ENCODE measurements around the gene PPIG. TPM values are rescaled to one million over a fixed set of nuclear protein-coding genes. Genes with fewer than 3 reads are reported as not detected.

PPIG gene
- total and polyA plus RNA-seq, 5 donors from 2014 or later = 50.6 to 81.6 (median 53.0) TPM

- no peaks in the 10 kb centered on the region for H3K27me3 ChIP-seq (ENCODE audit: control insufficient read depth, insufficient read depth, low read length)
- Mint-ChIP-seq H3K4me1 (peaks cover 0 to 16% (median 7%) of the 10 kb centered on the region in 4 donors), H3K9me3 (no peaks in the 10 kb centered on the region), H3K4me3 (no peak overlapping the region), H3K36me3 (peaks cover 32% of the 10 kb centered on the region), H3K27me3 (no peaks in the 10 kb centered on the region), H3K27ac (no peak overlapping the region)
- no peaks in the 10 kb centered on the region for H3K9me3 ChIP-seq (ENCODE audit: control insufficient read depth in 2 of 2, low read length in 2 of 2)
- no peak for DNase-seq
- peaks cover 63% of the 10 kb centered on the region for H3K36me3 ChIP-seq (ENCODE audit: control insufficient read depth, insufficient read depth, low read length)
- H3K4me1 ChIP-seq (ENCODE audit: control insufficient read depth, insufficient read depth, low read length, poor library complexity, severe bottlenecking) = no peaks in the 10 kb centered on the region
- no peak overlapping the region for H3K4me3 ChIP-seq (ENCODE audit: low read depth, low read length)
- no peak for ATAC-seq (ENCODE audit: low read depth in 2 of 2)
- no peak overlapping the region for H3K27ac ChIP-seq (ENCODE audit: insufficient read depth, low read length, poor library complexity, severe bottlenecking)
Measured at GRCh38 chr2:169625781-169626180, 41.6 kb downstream of the PPIG start.

- DNase-seq (no peak), ATAC-seq (ENCODE audit: low read depth in 2 of 2) (no peak)
- Histone ChIP-seq H3K4me3 (ENCODE audit: low read depth, low read length) (no peak overlapping the region), H3K27ac (ENCODE audit: insufficient read depth, low read length, poor library complexity, severe bottlenecking) (no peak overlapping the region), H3K36me3 (ENCODE audit: control insufficient read depth, insufficient read depth, low read length) (peaks cover 74% of the 10 kb centered on the region), H3K9me3 (ENCODE audit: control insufficient read depth in 2 of 2, low read length in 2 of 2) (no peaks in the 10 kb centered on the region), H3K27me3 (ENCODE audit: control insufficient read depth, insufficient read depth, low read length) (no peaks in the 10 kb centered on the region), H3K4me1 (ENCODE audit: control insufficient read depth, insufficient read depth, low read length, poor library complexity, severe bottlenecking) (no peaks in the 10 kb centered on the region)
- Mint-ChIP-seq H3K36me3 (peaks cover 23% of the 10 kb centered on the region), H3K4me3 (no peak overlapping the region), H3K27me3 (no peaks in the 10 kb centered on the region), H3K27ac (no peak overlapping the region), H3K4me1 (no peaks in the 10 kb centered on the region), H3K9me3 (no peaks in the 10 kb centered on the region)
Measured at GRCh38 chr2:169636440-169637097, 52.4 kb downstream of the PPIG start.

GRCh38 chr2:169637620-169638019 lies 53.5 kb downstream of the PPIG start:
- no peaks in the 10 kb centered on the region for H3K9me3 Mint-ChIP-seq
- no peak overlapping the region for H3K27ac Mint-ChIP-seq
- peaks cover 20% of the 10 kb centered on the region for H3K36me3 Mint-ChIP-seq
- Histone ChIP-seq H3K27ac (ENCODE audit: insufficient read depth, low read length, poor library complexity, severe bottlenecking) (no peak overlapping the region), H3K27me3 (ENCODE audit: control insufficient read depth, insufficient read depth, low read length) (no peaks in the 10 kb centered on the region), H3K9me3 (ENCODE audit: control insufficient read depth in 2 of 2, low read length in 2 of 2) (no peaks in the 10 kb centered on the region), H3K36me3 (ENCODE audit: control insufficient read depth, insufficient read depth, low read length) (peaks cover 66% of the 10 kb centered on the region), H3K4me1 (ENCODE audit: control insufficient read depth, insufficient read depth, low read length, poor library complexity, severe bottlenecking) (no peaks in the 10 kb centered on the region), H3K4me3 (ENCODE audit: low read depth, low read length) (no peak overlapping the region)
- no peaks in the 10 kb centered on the region for H3K4me1 Mint-ChIP-seq
- H3K27me3 Mint-ChIP-seq = no peaks in the 10 kb centered on the region
- H3K4me3 Mint-ChIP-seq = no peak overlapping the region
- ATAC-seq (ENCODE audit: low read depth in 2 of 2) = no peak
- no peak for DNase-seq

GRCh38 chr2:169640104-169640503 lies 56.0 kb downstream of the PPIG start:
- no peak overlapping the region for H3K4me3 ChIP-seq (ENCODE audit: low read depth, low read length)
- Mint-ChIP-seq H3K4me3 (no peak overlapping the region), H3K36me3 (peaks cover 12% of the 10 kb centered on the region), H3K27me3 (no peaks in the 10 kb centered on the region), H3K9me3 (peaks cover 0 to 3% (median 0%) of the 10 kb centered on the region in 7 donors), H3K27ac (no peak overlapping the region), H3K4me1 (no peaks in the 10 kb centered on the region)
- H3K4me1 ChIP-seq (ENCODE audit: control insufficient read depth, insufficient read depth, low read length, poor library complexity, severe bottlenecking) = no peaks in the 10 kb centered on the region
- H3K36me3 ChIP-seq (ENCODE audit: control insufficient read depth, insufficient read depth, low read length) = peaks cover 42% of the 10 kb centered on the region
- ATAC-seq (ENCODE audit: low read depth in 2 of 2) (no peak), DNase-seq (no peak)
- H3K9me3 ChIP-seq (ENCODE audit: control insufficient read depth in 2 of 2, low read length in 2 of 2) = no peaks in the 10 kb centered on the region
- no peaks in the 10 kb centered on the region for H3K27me3 ChIP-seq (ENCODE audit: control insufficient read depth, insufficient read depth, low read length)
- no peak overlapping the region for H3K27ac ChIP-seq (ENCODE audit: insufficient read depth, low read length, poor library complexity, severe bottlenecking)

- peaks cover 29% of the 10 kb centered on the region for H3K36me3 ChIP-seq (ENCODE audit: control insufficient read depth, insufficient read depth, low read length)
- no peaks in the 10 kb centered on the region for H3K9me3 ChIP-seq (ENCODE audit: control insufficient read depth in 2 of 2, low read length in 2 of 2)
- H3K4me1 Mint-ChIP-seq = peaks cover 0 to 4% (median 0%) of the 10 kb centered on the region in 4 donors
- no peak overlapping the region for H3K27ac Mint-ChIP-seq
- H3K4me3 ChIP-seq (ENCODE audit: low read depth, low read length) = no peak overlapping the region
- ATAC-seq (ENCODE audit: low read depth in 2 of 2) (no peak), DNase-seq (no peak)
- peaks cover 12% of the 10 kb centered on the region for H3K36me3 Mint-ChIP-seq
- no peak overlapping the region for H3K4me3 Mint-ChIP-seq
- H3K27me3 Mint-ChIP-seq = no peaks in the 10 kb centered on the region
- H3K27me3 ChIP-seq (ENCODE audit: control insufficient read depth, insufficient read depth, low read length) = no peaks in the 10 kb centered on the region
- no peak overlapping the region for H3K27ac ChIP-seq (ENCODE audit: insufficient read depth, low read length, poor library complexity, severe bottlenecking)
- peaks cover 0 to 3% (median 0%) of the 10 kb centered on the region in 7 donors for H3K9me3 Mint-ChIP-seq
- H3K4me1 ChIP-seq (ENCODE audit: control insufficient read depth, insufficient read depth, low read length, poor library complexity, severe bottlenecking) = no peaks in the 10 kb centered on the region
Measured at GRCh38 chr2:169641464-169641863, 57.3 kb downstream of the PPIG start.

- Histone ChIP-seq H3K27ac (ENCODE audit: insufficient read depth, low read length, poor library complexity, severe bottlenecking) (no peak overlapping the region), H3K36me3 (ENCODE audit: control insufficient read depth, insufficient read depth, low read length) (peaks cover 10% of the 10 kb centered on the region), H3K27me3 (ENCODE audit: control insufficient read depth, insufficient read depth, low read length) (no peaks in the 10 kb centered on the region), H3K4me1 (ENCODE audit: control insufficient read depth, insufficient read depth, low read length, poor library complexity, severe bottlenecking) (no peaks in the 10 kb centered on the region), H3K4me3 (ENCODE audit: low read depth, low read length) (no peak overlapping the region), H3K9me3 (ENCODE audit: control insufficient read depth in 2 of 2, low read length in 2 of 2) (no peaks in the 10 kb centered on the region)
- peaks cover 0 to 3% (median 0%) of the 10 kb centered on the region in 7 donors for H3K9me3 Mint-ChIP-seq
- ATAC-seq (ENCODE audit: low read depth in 2 of 2) (no peak), DNase-seq (no peak)
- H3K27ac Mint-ChIP-seq = peak overlapping the region in 1 of 3 donors; percentile 83
- peaks cover 6% of the 10 kb centered on the region for H3K27me3 Mint-ChIP-seq
- H3K4me1 Mint-ChIP-seq = peaks cover 0 to 4% (median under 1%) of the 10 kb centered on the region in 4 donors
- no peak overlapping the region for H3K4me3 Mint-ChIP-seq
- peaks cover 5% of the 10 kb centered on the region for H3K36me3 Mint-ChIP-seq
Measured at GRCh38 chr2:169644173-169644572, 60.0 kb downstream of the PPIG start.

GRCh38 chr2:169647496-169647895 lies 63.3 kb downstream of the PPIG start:
- peaks cover 16% of the 10 kb centered on the region for H3K27me3 Mint-ChIP-seq
- H3K27me3 ChIP-seq (ENCODE audit: control insufficient read depth, insufficient read depth, low read length) = no peaks in the 10 kb centered on the region
- H3K9me3 ChIP-seq (ENCODE audit: control insufficient read depth in 2 of 2, low read length in 2 of 2) = no peaks in the 10 kb centered on the region
- no peaks in the 10 kb centered on the region for H3K36me3 Mint-ChIP-seq
- peaks cover 0 to 3% (median 0%) of the 10 kb centered on the region in 7 donors for H3K9me3 Mint-ChIP-seq
- peaks cover 0 to 4% (median 1%) of the 10 kb centered on the region in 4 donors for H3K4me1 Mint-ChIP-seq
- H3K27ac Mint-ChIP-seq = no peak overlapping the region
- ATAC-seq (ENCODE audit: low read depth in 2 of 2) (no peak), DNase-seq (no peak)
- H3K36me3 ChIP-seq (ENCODE audit: control insufficient read depth, insufficient read depth, low read length) = no peaks in the 10 kb centered on the region
- H3K4me3 Mint-ChIP-seq = no peak overlapping the region
- H3K4me1 ChIP-seq (ENCODE audit: control insufficient read depth, insufficient read depth, low read length, poor library complexity, severe bottlenecking) = no peaks in the 10 kb centered on the region
- no peak overlapping the region for H3K4me3 ChIP-seq (ENCODE audit: low read depth, low read length)
- no peak overlapping the region for H3K27ac ChIP-seq (ENCODE audit: insufficient read depth, low read length, poor library complexity, severe bottlenecking)

GRCh38 chr2:169649278-169649677 lies 65.1 kb downstream of the PPIG start:
- Mint-ChIP-seq H3K4me1 (peaks cover 0 to 4% (median 1%) of the 10 kb centered on the region in 4 donors), H3K9me3 (peaks cover 0 to 3% (median 0%) of the 10 kb centered on the region in 7 donors), H3K27me3 (peaks cover 16% of the 10 kb centered on the region), H3K36me3 (no peaks in the 10 kb centered on the region), H3K4me3 (no peak overlapping the region), H3K27ac (no peak overlapping the region)
- Histone ChIP-seq H3K9me3 (ENCODE audit: control insufficient read depth in 2 of 2, low read length in 2 of 2) (no peaks in the 10 kb centered on the region), H3K27ac (ENCODE audit: insufficient read depth, low read length, poor library complexity, severe bottlenecking) (no peak overlapping the region), H3K27me3 (ENCODE audit: control insufficient read depth, insufficient read depth, low read length) (peaks cover 3% of the 10 kb centered on the region), H3K4me3 (ENCODE audit: low read depth, low read length) (no peak overlapping the region), H3K4me1 (ENCODE audit: control insufficient read depth, insufficient read depth, low read length, poor library complexity, severe bottlenecking) (no peaks in the 10 kb centered on the region), H3K36me3 (ENCODE audit: control insufficient read depth, insufficient read depth, low read length) (no peaks in the 10 kb centered on the region)
- DNase-seq (no peak), ATAC-seq (ENCODE audit: low read depth in 2 of 2) (no peak)
